ENCODE data around the gene GPR3. TPM values are rescaled to one million over a fixed set of nuclear protein-coding genes. Genes with fewer than 3 reads are reported as not detected.

Gene GPR3
- total and polyA plus RNA-seq, 2 of the 8 experiments (the other 6 are each of a cell fraction or from before 2014, with no cell fraction given) = 9.9 to 26.5 TPM

DNA sequence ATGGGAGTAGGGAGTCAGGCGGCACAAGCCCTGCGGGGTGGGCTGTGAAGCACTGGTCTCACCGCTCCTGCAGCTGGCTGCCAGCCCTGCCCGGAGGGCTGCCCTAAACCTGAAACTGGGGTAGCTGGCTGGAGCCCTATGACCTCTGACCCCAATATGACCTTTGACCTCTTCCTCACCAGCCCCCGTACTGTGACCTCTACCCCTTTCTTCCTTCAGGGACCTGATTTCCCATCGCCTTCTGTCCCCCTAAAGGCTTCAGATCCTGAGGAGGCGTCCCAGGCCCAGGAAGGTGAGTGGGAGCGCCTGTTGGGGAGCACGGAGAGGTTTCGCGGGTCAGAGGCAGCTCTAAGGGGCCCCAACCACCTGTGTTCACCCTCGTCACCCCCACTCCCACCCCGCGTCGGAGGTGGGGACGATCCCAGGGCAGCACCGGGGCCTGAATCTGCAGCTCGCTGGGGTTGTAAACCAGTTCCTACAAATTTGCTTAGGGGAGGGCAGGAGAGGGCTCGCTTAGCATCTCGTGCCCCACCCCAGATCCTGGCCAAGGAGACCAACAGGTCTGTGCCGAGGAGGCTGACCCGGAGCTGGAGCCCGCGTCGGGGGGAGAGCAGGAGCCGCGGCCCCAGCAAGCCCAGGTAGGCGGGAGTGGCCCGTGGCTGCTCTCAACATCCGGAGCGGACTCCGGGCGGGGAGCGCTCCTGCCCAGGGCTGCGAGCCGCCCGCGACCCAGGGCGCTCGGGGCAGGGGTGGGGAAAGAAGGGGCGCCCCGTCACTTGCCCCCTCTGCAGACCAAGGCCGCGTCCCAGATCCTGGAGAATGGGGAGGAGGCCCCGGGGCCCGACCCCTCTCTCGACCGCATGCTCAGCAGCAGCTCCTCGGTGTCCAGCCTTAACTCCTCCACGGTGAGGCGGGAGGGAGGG lies 43.3 kb upstream of the GPR3 start:
- no peaks in the 10 kb centered on the region for H3K79me1 ChIP-seq (ENCODE audit: low read depth, low read length)
- H3K36me3 ChIP-seq (ENCODE audit: control insufficient read depth in 2 of 4, insufficient read depth in 4 of 4, low read length in 3 of 4) = 0 out of 8 replicates have a peak, but pooled peaks cover 0 to 3% (median 0%) of the 10 kb centered on the region in 4 experiments
- H3K79me2 ChIP-seq (ENCODE audit: control insufficient read depth in 1 of 2, insufficient read depth in 2 of 2, low read length in 2 of 2) = peaks cover 0 to 4% of the 10 kb centered on the region in 2 experiments; a peak in 1 of 4 replicates
- peaks cover 0 to 8% (median 6%) of the 10 kb centered on the region in 4 experiments; a peak in 5 of 7 replicates for H3K27me3 ChIP-seq (replicated peaks in 1 of 4; ENCODE audit: control insufficient read depth in 3 of 4, extremely low read depth in 1 of 4, insufficient read depth in 3 of 4, low read length in 3 of 4)
- no peak overlapping the region for H4K5ac ChIP-seq (ENCODE audit: insufficient read length, low read depth, low read length)
- H3K9me3 ChIP-seq (ENCODE audit: insufficient read depth in 2 of 2, low read depth in 1 of 2, low read length in 1 of 2) = no peaks in the 10 kb centered on the region
- no peak overlapping the region for H3K56ac ChIP-seq (replicated peaks; ENCODE audit: insufficient read length, low read depth, low read length)
- H3K4ac ChIP-seq (replicated peaks; ENCODE audit: insufficient read length, low read depth, low read length) = no peak overlapping the region
- no peak overlapping the region for H2AFZ ChIP-seq (ENCODE audit: low read length)
- H3K23ac ChIP-seq (ENCODE audit: insufficient read length) = no peak overlapping the region
- WGBS, 2 experiments (ENCODE audit: extremely low coverage in 1 of 2, insufficient coverage in 1 of 2, insufficient read length in 1 of 2, insufficient replicate concordance in 2 of 2, low coverage in 1 of 2, low lambda C conversion rate in 2 of 2, missing lambda C conversion rate in 1 of 2) = 20% methylated on average over 26 of the region's 51 CpGs; no CpG with 5 or more reads in 1 of the 2 experiments
- H2BK12ac ChIP-seq (ENCODE audit: low read depth, low read length) = no peak overlapping the region
- H3K4me2 ChIP-seq (ENCODE audit: insufficient read depth in 1 of 2, low read depth in 2 of 2, low read length in 2 of 2) = peak overlapping the region; percentile 77 to 83
- peak overlapping the region; percentile 47 to 63 (median 51) for H3K4me3 ChIP-seq (ENCODE audit: extremely low read depth in 1 of 4, insufficient read depth in 2 of 4, low read depth in 3 of 4, low read length in 4 of 4)
- ChIA-PET POLR2A (ENCODE audit: partially characterized antibody) (interaction anchor here (0.7 to 10.9 kb wide), 18 partner anchors 9 to 297 kb away, joined by 3 to 101 read pairs (median 4); partner anchors contain the start of genes MAP3K6, SYTL1 and TMEM222), CTCF (ENCODE audit: partially characterized antibody) (interaction anchor here (0.6 to 28.8 kb wide), 15 partner anchors 8 to 728 kb away, joined by 3 to 625 read pairs (median 7); partner anchors contain the start of genes CD164L2, FCN3, GPR3 and MAP3K6)
- no peak overlapping the region for H2AK5ac ChIP-seq (ENCODE audit: low read depth, low read length)
- peak overlapping the region; percentile 39; the same call in 1 of the 2 replicates for H2BK5ac ChIP-seq (ENCODE audit: low read depth, low read length)
- peaks cover 23% of the 10 kb centered on the region for H3K23me2 ChIP-seq (ENCODE audit: low read depth, low read length)
- FAIRE-seq = no peak
- no peak overlapping the region for H2BK15ac ChIP-seq (ENCODE audit: low read length)
- no peak overlapping the region for H3K14ac ChIP-seq (ENCODE audit: insufficient read length)
- no peak overlapping the region for H2BK120ac ChIP-seq (replicated peaks; ENCODE audit: low read depth, low read length)
- no peak overlapping the region for H3K27ac ChIP-seq (ENCODE audit: low read depth, low read length)
- H2BK20ac ChIP-seq (ENCODE audit: low read length) = peak overlapping the region; percentile 3; the same call in 1 of the 2 replicates
- peak in 1 of 2 experiments; percentile 86 for DNase-seq (ENCODE audit: low read depth in 1 of 2, low spot score in 2 of 2)
- peak overlapping the region; percentile 85 for H4K91ac ChIP-seq (replicated peaks; ENCODE audit: insufficient read length, low read length)
- H3K4me1 ChIP-seq (replicated peaks in 1 of 4; ENCODE audit: control insufficient read depth in 3 of 4, insufficient read depth in 4 of 4, low read length in 3 of 4) = peaks cover 0 to 20% (median 8%) of the 10 kb centered on the region in 4 experiments; a peak in 6 of 7 replicates
- peak overlapping the region; percentile 93 for H3K18ac ChIP-seq (ENCODE audit: extremely low read depth, low read length)
- H4K20me1 ChIP-seq (replicated peaks in 1 of 2; ENCODE audit: control insufficient read depth in 1 of 2, insufficient read depth in 2 of 2, low read length in 2 of 2) = peaks cover 0 to 9% of the 10 kb centered on the region in 2 experiments
- peak overlapping the region in 2 of 4 experiments; percentile 13 to 37; a peak in 4 of 7 replicates for H3K9ac ChIP-seq (replicated peaks in 1 of 4; ENCODE audit: extremely low read depth in 1 of 4, low read depth in 3 of 4, low read length in 3 of 4)
- H4K8ac ChIP-seq (ENCODE audit: extremely low read depth, insufficient read depth, low read length) = peak overlapping the region; percentile 62
- TF ChIP-seq, protein P1, sequence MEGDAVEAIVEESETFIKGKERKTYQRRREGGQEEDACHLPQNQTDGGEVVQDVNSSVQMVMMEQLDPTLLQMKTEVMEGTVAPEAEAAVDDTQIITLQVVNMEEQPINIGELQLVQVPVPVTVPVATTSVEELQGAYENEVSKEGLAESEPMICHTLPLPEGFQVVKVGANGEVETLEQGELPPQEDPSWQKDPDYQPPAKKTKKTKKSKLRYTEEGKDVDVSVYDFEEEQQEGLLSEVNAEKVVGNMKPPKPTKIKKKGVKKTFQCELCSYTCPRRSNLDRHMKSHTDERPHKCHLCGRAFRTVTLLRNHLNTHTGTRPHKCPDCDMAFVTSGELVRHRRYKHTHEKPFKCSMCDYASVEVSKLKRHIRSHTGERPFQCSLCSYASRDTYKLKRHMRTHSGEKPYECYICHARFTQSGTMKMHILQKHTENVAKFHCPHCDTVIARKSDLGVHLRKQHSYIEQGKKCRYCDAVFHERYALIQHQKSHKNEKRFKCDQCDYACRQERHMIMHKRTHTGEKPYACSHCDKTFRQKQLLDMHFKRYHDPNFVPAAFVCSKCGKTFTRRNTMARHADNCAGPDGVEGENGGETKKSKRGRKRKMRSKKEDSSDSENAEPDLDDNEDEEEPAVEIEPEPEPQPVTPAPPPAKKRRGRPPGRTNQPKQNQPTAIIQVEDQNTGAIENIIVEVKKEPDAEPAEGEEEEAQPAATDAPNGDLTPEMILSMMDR (IDR thresholded peaks at IDR 0.05; ENCODE audit: control extremely low read depth in 1 of 3, insufficient read depth in 1 of 3, low read depth in 1 of 3, low read length in 3 of 3) = no peak
- TF ChIP-seq SUZ12 (IDR thresholded peaks at IDR 0.05; ENCODE audit: low read length) = no peak

All from H1 (cell line).